Measurements from ENCODE around the gene EEF1A1. TPM values are rescaled to one million over a fixed set of nuclear protein-coding genes. Genes with fewer than 3 reads are reported as not detected.

The EEF1A1 gene
- total and polyA plus RNA-seq, 2 of the 8 experiments (the other 6 are each of a cell fraction or from before 2014, with no cell fraction given) = 13,823 to 13,927 TPM

GRCh38 chr6:73520688-73521350 is at the start of gene EEF1A1 (continued):
- TF ChIP-seq FOSL1 (IDR thresholded peaks at IDR 0.05; ENCODE audit: insufficient read depth, low read depth, low read length) (0 out of 2 replicates have a peak, but pooled peaks have one; percentile 27), KDM4A (IDR thresholded peaks at IDR 0.05; ENCODE audit: low read depth, low read length, severe bottlenecking) (no peak)
